ENCODE results near the gene ADAMTS17.

ADAMTS17 gene

GRCh38 chr15:100180921-100181320, 160.9 kb downstream of the ADAMTS17 start:
- TF ChIP-seq CTCF (IDR thresholded peaks at IDR 0.05): no peak
- Histone ChIP-seq H3K27me3 (ENCODE audit: control insufficient read depth, insufficient read depth, low read length) (no peaks in the 10 kb centered on the region), H2AFZ (no peak overlapping the region), H3K9ac (no peak overlapping the region), H3K4me2 (ENCODE audit: low read length) (no peak overlapping the region), H3K4me3 (ENCODE audit: low read depth, low read length) (no peak overlapping the region), H3K4me1 (no peaks in the 10 kb centered on the region), H3K9me3 (ENCODE audit: control insufficient read depth, low read length) (no peaks in the 10 kb centered on the region), H3K79me2 (no peaks in the 10 kb centered on the region), H3K36me3 (ENCODE audit: control insufficient read depth, insufficient read depth, low read length) (no peaks in the 10 kb centered on the region), H3K27ac (no peak overlapping the region)

GRCh38 chr15:100175406-100176114, 166.2 kb downstream of the ADAMTS17 start:
- Histone ChIP-seq H3K9ac (no peak overlapping the region), H3K4me2 (ENCODE audit: low read length) (no peak overlapping the region), H3K4me1 (no peaks in the 10 kb centered on the region), H3K27ac (no peak overlapping the region), H2AFZ (no peak overlapping the region), H3K27me3 (ENCODE audit: control insufficient read depth, insufficient read depth, low read length) (no peaks in the 10 kb centered on the region), H3K79me2 (no peaks in the 10 kb centered on the region), H3K9me3 (ENCODE audit: control insufficient read depth, low read length) (no peaks in the 10 kb centered on the region), H3K4me3 (ENCODE audit: low read depth, low read length) (no peak overlapping the region), H3K36me3 (ENCODE audit: control insufficient read depth, insufficient read depth, low read length) (no peaks in the 10 kb centered on the region)
- no peak for TF ChIP-seq CTCF (IDR thresholded peaks at IDR 0.05)

GRCh38 chr15:100174904-100175275, 166.9 kb downstream of the ADAMTS17 start:
- Histone ChIP-seq H3K9me3 (ENCODE audit: control insufficient read depth, low read length) (no peaks in the 10 kb centered on the region), H2AFZ (no peak overlapping the region), H3K4me3 (ENCODE audit: low read depth, low read length) (no peak overlapping the region), H3K79me2 (no peaks in the 10 kb centered on the region), H3K36me3 (ENCODE audit: control insufficient read depth, insufficient read depth, low read length) (no peaks in the 10 kb centered on the region), H3K4me2 (ENCODE audit: low read length) (no peak overlapping the region), H3K27ac (no peak overlapping the region), H3K9ac (no peak overlapping the region), H3K4me1 (no peaks in the 10 kb centered on the region), H3K27me3 (ENCODE audit: control insufficient read depth, insufficient read depth, low read length) (no peaks in the 10 kb centered on the region)
- TF ChIP-seq CTCF (IDR thresholded peaks at IDR 0.05): no peak

- H3K36me3 ChIP-seq (ENCODE audit: control insufficient read depth, insufficient read depth, low read length): no peaks in the 10 kb centered on the region
- H3K4me3 ChIP-seq (ENCODE audit: low read depth, low read length): no peak overlapping the region
- H3K9ac ChIP-seq: no peak overlapping the region
- no peak overlapping the region for H3K27ac ChIP-seq
- no peaks in the 10 kb centered on the region for H3K79me2 ChIP-seq
- no peaks in the 10 kb centered on the region for H3K27me3 ChIP-seq (ENCODE audit: control insufficient read depth, insufficient read depth, low read length)
- no peak overlapping the region for H3K4me2 ChIP-seq (ENCODE audit: low read length)
- H2AFZ ChIP-seq: no peak overlapping the region
- no peaks in the 10 kb centered on the region for H3K4me1 ChIP-seq
- no peak for TF ChIP-seq CTCF (IDR thresholded peaks at IDR 0.05)
- H3K9me3 ChIP-seq (ENCODE audit: control insufficient read depth, low read length): no peaks in the 10 kb centered on the region
Observed at GRCh38 chr15:100174159-100174903, 167.4 kb downstream of the ADAMTS17 start.
